Measurements from ENCODE around the gene ARFGEF3.
A peak's percentile ranks its signal among the peaks of the same experiment; 100 is the strongest.

ARFGEF3 gene

DNA sequence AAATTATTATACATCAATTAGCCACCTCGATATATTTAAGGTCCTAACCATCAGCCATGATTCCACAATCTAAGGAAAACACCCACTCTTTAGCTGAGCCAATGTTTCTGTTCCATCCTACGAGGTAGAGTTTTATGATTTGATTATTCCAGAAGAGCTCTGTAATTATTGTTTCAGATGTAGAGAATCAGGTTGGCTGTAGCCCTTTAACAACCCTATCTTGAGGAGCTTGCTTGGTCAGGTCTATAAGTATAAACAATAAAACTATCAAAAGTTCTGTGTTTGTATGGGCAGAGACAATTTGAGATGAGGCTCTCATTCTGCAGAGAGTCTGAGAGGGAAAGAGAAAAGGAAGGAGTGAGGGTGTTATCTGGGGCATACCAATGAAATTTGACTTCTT, 56.7 kb downstream of the ARFGEF3 start, which contains the start of gene PBOV1:
PBOV1 (minus strand) TSS at position 43 of the 400 bp plus-strand sequence. CDS start 96 bp downstream, outside the sequence.
- no peak for DNase-seq

DNA sequence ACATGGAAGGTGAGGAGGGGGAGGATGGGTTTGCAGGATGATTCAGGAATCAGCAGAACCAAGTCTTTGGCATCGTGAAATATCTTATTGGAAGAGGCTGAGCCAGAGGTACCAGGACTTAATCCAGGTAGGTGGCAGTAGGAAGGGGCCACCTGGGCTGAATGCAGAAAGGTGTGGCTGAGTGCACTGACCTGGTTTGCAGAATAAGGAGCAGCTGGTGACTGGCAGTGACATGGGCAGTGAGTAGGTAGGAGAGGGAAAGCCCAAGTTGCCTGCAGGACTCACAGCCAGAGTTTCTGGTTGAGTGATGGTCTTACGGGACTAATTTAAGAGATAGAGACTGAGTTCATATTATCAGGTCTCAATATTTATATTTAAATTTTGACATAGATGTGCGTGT, 57.7 kb downstream of the ARFGEF3 start:
- peak; percentile 51 for DNase-seq

DNA sequence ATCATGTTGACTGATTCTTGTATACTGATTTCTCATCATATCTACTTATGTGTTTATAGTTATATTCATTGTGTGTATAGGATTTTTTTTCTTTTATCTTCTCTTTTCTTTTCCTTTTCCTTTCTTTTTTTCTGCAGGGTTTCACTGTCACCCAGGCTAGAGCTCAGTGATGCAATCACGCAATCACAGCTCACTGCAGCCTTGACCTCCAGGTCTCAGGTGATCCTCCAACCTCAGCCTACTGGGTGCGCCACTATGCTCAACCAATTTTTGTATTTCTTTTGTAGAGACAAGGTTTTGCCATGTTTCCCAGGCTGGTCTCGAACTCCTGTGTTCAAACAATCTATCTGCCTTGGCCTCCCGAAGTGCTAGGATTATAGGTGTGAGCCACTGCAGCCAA, 58.2 kb downstream of the ARFGEF3 start:
- DNase-seq = no peak

DNA sequence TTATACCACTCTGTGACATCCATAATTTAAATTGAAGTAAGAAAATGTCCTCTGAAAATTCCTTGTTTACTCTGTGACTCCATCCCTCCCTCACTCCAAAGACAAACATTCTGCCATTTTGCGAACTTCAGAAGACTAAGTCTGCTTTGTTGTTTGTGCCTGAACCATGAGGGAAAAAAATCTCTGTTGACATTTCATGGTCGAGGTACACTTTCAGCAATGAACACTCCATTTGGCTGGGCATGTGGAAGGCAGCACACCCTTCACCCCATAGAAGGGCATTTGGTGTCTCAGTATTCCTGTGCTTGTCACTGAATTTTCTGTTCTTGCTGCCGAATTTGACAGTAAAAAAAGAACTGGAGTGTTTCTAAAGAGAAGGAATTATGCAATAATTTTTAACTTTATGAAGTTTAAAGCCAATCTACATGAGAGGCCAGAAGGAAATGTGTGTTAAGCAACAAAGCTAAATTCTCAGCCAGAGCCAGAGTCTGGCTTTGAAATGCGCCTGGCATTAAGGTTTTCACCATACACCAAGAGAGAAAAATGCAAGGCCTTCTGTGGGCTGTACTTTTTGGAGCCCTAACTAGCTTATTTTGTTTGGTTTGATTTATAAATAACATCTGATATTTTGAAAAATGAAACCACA, 61.3 kb downstream of the ARFGEF3 start:
- DNase-seq = peak; percentile 80

DNA sequence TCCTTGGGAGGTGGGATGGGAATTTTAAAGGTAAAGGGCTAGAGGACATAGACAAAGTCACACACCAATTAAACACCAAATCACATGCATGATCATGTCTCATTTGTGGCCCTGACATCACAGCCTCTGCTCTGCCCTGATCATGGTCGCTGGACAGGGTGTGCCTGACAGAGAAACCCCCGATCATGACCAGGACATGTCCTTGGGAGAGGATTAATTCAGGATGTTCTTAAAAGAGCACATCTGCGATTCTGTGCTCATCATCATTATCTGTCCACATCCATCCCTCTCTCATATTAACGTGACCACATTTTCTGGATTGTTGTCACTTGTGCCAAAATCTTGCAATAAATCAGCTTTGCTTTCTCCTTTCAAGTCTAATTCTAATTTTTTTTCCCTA, 64.2 kb downstream of the ARFGEF3 start:
- peak; percentile 55 for DNase-seq

DNA sequence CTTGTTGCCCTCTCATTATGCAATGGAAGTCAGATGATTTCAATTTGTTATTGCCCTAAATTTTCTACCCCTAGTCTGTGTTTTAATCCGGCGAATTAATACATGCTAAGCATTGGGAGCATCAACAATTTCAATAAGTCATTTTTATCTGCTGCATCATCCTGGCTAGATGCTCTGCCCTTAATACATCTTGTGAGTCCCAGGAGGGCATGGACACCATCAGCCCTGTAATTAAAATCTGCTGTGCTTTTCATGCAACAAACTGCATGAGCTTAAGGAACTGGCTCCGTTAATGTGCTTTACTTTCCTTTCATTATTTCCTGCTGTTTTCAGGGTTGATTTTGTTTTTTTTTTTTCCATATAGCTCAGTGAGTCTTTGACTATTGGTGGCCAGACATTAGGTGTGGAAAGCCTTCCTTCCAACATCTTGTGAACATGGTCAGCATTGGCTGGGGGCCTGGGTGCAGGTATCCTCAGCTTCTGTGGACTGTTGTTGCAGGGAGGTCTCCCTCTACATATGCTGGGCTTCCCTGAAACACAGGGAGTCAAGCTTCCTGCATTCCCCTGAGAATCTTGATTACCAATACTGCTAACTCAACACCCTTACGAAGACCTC, 65.1 kb downstream of the ARFGEF3 start:
- peak; percentile 96 for DNase-seq

DNA sequence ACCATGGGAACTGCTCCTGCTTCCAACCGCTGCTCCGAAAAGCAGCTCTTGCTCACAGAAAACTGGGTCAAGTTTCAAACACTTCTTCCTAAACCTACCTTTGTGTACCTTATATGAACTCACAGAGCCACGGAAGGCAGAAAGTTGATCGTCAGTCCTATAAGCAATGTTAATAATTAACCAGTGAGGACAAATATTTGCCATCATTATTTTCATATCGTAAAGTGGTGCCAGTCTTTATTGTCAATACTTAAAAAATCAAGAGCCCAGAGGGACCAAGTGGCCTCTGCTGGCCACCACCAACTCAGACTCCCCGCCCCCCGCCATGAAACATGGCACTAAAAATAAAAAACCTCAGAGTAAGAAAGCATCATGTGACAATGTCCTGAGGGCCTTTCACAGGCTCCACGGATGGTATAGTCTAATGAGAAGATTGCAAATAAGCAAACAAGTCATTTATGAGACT, 65.6 kb downstream of the ARFGEF3 start:
- DNase-seq = peak; percentile 96

DNA sequence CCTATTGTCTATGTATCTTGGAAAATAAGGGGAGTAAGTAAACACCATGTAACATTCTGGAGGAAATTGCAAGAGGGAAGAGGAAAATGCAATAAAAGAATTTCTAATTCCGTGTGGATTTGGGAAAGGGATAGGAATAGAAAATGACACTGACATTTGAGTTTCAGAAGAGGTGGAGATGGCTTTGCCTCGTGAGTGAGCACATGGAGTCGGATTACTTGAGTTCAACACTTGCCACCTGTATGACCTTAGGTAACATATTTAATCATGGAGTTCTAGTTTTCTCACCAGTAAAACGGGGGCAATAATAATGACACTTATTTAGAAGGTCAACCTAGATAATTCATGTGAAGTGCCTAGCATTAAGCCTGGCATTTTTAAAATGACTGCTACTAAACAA, 67.3 kb downstream of the ARFGEF3 start:
- peak; percentile 47 for DNase-seq

DNA sequence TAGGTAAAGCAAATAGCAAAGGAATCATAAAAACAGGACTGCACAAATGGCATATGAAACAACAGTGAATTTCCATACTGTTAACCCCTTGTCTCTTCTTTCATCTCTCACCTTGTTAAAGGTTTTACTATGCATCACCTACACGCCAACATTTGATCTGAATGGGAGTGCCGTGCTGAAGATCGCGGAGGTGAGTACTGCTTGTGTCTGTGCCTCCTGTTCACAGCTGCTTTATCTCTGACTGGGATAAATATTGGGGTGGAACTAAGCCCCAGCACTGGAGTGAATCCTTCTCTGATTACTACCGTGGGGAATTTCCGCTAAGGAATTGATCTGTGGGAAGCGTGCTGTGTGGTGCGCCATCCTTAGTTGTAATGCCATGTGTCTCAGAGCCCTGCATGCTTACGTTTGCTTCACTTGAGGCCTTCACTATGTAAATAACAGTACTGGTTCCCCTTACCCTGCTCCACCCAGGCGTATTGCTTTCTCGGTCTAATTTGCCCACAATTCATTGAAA, 68.0 kb downstream of the ARFGEF3 start:
- peak; percentile 58 for DNase-seq

DNA sequence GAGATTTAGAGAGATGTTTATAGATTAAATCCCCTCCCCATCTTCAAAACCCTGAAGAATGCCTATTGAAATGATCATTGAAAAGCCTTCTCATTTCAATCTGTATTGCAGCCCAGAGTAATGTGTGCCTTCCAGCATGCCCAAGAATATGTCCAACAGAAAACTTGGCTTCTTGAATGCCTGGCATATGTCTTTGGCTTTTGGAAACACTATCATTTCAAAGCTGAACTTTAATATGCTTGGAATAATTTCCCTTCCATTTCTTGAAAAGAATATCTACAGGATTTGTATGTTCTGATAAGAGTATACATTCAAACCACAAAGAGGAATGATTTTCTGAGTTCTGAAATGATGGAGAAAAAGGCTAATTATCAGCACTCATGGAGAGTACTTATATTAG, 68.5 kb downstream of the ARFGEF3 start:
- DNase-seq = no peak

DNA sequence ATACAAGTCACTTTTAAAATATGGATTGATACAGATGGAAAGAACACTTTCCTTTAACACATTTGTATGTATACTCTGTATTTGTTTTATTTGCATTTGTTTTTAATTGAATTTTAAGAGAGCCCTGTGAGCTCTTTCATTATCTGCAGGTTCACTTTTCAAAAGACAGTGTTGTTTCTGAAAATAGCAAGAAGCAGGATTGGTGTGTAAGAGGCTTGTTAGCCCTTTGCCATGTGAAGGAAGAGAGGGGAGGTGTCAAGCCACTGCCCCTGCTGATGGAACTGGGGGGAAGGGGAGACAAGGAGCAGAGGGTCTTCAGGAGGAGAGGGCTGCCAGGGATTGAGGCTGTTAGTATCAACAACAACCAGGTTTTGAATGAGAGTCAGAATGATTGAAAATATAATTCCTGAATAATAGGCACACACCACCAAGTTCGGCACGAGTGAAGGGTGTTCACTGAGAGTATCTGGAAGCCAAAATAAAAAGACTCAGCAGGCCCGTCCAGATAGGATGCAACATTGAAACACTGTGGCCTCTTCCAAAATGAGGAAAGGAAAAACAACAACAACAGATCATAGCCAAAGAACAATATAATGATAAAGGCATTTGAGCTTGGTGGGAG, 69.1 kb downstream of the ARFGEF3 start:
- DNase-seq = peak; percentile 33

DNA sequence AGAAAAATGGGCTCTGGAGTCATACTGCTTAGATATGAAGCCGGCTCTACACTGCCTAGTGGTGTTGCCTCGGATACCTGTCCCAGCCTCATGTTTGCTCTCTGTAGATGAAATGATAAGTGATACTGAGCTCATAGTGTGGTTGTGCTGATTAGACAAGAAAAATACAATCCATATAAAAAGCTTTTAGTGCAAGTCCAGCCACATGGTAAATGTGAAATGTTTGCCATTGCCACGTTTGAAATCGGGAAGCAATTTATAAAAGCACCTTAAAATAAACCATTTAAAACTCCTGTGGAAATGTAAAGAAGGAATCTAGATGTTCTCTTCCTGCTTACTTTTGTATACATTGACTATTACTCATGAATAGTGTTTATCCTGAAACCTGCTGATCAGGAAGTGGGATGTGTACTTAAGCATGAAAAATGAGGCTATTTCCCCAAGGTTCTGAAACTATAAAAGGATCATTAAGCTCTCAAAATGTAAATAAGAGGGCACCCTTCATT, 69.7 kb downstream of the ARFGEF3 start:
- DNase-seq = peak; percentile 88

DNA sequence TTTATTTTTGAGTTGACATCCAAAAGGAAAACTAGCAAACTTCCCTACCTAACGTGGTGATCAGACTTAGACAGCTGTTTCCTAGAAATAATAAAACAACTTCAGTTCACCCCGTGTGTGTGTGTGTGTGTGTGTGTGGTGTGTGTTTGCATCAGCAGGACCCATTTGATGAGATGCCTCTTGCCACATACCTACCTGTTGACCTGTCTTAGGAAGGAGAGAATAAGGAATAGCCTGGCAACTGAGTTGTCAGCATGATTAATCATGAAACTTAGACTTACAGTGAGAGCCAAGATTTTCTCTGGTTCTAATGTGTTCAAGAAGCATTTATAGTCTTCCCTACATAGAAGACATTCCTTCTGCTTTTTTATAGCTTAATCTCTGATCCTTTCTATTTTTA, 72.6 kb downstream of the ARFGEF3 start:
- no peak for DNase-seq

DNA sequence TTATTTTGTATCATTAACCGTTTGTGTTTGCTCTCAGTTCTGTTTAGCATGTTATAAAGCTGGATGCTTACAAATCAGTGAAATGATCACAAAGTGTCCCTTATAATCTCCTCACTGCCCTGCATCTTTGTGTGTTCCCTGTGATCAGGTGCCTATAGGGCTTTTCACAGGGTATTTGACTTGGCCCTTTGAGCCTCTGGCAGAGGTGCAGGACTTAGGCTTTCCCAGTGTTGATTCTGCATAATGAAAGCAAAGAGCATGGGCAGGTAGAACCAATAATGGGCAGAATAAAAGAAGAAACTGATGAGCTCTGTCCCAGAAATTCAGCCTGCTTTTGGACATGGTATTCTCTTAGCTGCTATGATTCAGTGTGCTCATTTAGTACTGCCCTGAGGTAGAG, 73.5 kb downstream of the ARFGEF3 start:
- peak; percentile 52 for DNase-seq

DNA sequence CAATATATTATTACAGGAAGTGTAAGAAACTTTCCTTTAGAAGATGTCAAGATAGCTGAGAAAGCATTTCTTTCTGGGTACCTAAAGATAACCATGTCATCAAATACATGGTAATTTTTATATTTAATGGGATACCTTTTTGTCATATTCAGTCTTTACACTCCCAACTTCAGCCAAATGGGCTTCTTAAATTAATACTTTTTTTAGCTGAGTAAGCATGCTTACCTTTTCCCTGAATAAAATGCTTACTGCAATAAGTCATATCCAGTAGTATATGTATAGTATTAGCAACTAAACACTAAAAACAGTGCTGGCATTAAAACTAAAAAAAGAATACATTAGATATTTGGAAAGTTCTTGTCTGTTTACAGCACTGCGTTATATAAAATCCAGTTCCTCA, 74.0 kb downstream of the ARFGEF3 start:
- no peak for DNase-seq

DNA sequence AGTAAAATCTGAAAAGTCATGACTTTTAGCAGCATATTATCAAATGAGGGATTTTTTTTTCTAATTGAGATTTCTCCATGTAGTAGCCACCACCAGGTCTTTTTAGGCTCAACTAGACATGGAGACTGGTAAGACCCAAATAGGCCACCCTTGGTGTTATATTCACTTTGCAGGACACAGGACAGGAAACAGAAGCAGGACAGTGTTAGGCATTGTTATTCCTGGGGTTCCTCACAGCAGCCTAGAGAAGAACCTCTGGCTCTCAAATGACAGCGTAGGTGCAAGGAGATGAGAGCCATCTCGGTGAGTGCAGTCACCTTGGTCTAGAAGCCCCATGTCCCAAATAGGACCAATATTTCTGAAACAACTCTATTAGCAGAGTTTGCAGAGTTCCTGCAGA, 75.7 kb downstream of the ARFGEF3 start:
- no peak for DNase-seq

DNA sequence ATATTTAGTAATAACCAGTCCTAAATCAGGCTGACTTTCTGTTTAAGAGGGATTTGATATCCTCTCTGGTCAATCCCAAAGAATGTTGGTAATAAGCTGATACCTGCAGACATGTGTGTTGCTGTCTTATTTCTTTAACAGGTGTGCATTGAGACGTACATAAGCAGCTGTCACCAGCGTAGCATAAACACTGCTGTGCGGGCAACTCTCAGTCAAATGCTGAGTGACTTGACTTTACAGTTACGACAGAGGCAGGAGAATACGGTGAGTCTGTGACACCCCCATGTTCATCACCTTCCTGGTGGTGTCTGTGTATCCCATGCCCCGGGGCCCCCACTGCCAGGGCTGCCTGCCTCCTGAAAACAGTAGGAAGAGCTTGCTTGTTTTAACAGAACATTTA, 76.6 kb downstream of the ARFGEF3 start:
- no peak for DNase-seq

DNA sequence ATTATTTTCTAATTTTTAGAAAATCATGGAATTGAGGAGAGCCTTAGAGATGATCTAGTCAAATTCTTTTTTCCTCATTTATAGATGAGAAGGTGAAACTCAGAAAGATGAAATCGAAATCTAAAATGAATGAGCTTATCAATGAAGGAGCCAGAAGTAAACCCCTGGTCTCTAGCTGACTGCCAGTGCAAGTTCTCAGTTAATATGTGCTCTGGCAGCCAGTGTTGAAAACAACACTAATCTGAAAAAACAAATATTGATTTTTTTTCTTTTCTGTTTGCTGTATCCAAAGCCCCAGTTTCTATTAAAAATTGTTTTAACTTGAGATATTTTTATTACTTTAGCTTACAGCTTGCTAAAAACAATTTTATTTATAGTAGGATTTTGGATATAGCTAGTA, 78.0 kb downstream of the ARFGEF3 start:
- peak; percentile 16 for DNase-seq

DNA sequence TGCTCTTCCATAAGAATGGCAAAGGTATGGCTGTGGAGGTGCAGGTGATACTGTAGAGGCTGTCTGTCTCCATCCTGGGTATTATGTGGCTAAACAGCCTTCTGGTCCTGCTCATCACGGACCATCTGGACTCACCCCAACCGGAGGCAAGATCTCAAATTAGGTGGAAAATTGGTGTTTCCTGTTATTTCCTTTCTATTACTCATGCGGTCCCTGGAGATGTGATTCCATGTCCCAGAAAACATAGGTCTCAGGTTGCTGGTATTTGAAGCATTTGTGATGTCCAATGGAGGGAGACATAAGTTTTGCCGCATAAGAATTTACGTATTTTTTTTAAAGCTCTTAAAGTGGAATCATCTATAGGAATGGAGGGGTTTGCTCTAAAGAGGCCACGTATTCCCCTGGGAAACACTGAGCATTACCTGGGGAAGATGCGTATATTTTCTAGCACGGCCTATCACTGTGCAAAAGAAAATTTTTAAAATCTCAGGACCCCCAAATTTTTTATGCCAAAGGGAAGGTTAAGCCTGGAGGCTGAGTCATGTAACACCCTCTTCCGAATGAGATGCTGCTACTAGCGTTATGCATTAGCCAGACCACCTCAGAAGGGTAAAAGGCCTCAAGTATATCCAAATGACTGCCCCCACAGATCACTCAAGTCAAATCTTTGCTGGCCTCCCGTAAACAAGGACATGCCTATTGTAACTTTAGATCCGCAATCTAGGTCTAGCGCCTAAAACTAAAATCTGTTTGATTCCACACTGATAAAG, 78.9 kb downstream of the ARFGEF3 start:
- DNase-seq = peak; percentile 97

DNA sequence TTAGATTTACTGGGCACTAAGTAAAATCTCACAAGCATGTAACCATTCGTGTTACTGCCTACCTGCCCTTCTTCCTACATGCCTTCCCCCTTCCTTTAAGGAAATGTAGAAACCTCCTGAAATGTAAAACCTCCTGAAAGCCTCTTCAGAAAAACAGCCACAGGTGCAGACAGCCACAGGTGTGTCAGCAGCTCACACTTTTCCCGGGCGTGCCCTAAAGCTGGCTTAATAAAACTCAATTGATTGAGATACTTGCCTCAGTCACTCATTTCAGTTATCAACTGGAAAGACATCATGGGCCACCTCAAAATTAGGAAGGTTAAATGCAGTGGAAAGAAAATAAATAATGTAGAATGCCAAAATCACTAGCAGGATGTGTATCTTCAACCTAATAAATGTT, 79.6 kb downstream of the ARFGEF3 start:
- DNase-seq = peak; percentile 25

DNA sequence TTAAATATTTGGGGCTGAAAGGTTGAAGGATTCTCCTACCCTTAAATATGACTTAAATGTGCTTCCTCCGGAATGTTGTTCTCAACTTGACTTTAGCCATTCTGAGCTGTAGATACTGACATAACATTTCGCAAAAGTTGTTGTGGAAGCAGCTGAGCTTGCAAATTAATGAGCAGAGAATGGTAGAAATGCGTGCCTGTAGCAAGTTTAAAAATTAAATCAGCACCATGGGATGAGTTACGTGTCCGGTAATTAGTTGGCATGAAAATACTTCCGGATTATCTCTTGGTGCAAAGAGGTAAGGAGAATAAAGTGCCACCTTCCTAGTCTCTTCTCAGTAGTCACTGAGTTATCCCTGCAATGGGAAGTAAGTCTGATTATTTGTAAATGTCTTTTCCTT, 80.2 kb downstream of the ARFGEF3 start:
- DNase-seq = no peak

DNA sequence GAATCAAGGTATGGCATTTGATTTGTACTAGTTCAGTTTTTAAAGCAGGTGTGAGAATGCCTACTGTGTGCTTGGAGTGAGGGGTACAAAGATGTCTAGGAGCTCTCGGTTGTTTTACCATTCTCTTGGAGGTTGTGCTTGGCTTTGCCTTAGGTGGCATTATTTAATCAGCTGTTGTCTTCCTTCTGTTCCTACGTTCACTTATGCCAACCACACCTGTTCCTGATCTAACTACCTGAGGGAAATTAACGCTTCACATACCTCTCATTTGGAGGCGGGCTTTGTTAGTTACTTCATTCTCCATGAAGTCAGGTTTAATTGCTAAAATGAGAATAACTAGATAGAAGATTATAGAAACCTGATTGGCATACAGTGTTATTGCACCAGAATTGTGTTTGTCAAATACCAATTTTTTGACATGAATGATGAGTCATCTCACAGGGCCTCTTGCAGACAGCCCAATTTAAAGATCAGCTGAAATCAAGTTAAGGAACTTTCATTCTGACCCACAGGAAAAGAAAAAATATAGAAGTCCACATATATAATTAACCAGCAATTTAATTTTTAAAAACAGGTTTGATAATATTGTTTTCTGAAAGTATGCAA, 81.4 kb downstream of the ARFGEF3 start:
- DNase-seq = peak; percentile 89

DNA sequence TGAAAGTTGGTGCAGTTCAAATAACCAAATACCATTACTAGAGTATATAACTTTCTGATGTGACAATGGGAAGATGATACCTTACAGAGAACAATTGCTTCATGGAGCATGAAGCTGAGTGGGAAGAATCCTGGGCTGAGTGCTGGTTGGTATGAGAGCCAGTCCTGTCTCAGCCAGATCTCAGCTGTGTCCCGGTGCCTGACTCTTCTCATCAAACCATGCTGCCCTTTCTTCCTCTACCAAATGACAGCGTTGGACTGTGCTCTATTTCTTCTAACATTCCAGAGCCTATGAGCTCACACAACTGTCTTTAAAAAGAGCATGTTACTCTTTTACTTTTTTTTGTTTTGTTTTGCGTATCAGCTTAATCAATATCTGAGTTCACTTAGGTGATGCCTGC, 84.0 kb downstream of the ARFGEF3 start:
- DNase-seq = no peak
